GM12872 (cell line): ENCODE measurements around the gene CFAP100.

Experiments used
- TF ChIP-seq, protein P1 (sequence below): IDR thresholded peaks from 3 replicates; pipeline ENCODE4 v1.5.1; 2011; ENCODE audit warnings: low read depth, mild to moderate bottlenecking, low read length, moderate library complexity; ENCODE audit not compliant: insufficient read depth

Gene CFAP100

DNA sequence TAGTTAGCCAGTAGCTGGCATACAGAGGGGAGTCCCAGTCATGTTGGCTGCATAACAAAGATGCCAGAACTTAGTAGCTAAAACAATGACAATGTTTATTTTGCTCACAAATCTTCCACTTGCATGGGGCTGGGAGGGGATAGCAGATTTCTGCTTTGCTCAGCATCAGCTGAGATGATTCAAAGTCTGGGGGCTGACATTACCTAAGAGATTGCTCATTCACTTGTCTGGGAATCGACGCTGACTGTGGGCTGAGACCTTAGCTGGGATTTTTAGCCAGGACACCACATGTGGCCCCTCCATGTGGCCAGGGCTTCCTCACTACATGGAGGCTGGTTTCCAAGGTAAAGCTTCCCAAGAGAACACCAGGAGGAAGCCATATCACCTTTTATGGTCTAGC is 12.7 kb upstream of the CFAP100 start:
- TF ChIP-seq, protein P1, sequence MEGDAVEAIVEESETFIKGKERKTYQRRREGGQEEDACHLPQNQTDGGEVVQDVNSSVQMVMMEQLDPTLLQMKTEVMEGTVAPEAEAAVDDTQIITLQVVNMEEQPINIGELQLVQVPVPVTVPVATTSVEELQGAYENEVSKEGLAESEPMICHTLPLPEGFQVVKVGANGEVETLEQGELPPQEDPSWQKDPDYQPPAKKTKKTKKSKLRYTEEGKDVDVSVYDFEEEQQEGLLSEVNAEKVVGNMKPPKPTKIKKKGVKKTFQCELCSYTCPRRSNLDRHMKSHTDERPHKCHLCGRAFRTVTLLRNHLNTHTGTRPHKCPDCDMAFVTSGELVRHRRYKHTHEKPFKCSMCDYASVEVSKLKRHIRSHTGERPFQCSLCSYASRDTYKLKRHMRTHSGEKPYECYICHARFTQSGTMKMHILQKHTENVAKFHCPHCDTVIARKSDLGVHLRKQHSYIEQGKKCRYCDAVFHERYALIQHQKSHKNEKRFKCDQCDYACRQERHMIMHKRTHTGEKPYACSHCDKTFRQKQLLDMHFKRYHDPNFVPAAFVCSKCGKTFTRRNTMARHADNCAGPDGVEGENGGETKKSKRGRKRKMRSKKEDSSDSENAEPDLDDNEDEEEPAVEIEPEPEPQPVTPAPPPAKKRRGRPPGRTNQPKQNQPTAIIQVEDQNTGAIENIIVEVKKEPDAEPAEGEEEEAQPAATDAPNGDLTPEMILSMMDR = no peak

DNA sequence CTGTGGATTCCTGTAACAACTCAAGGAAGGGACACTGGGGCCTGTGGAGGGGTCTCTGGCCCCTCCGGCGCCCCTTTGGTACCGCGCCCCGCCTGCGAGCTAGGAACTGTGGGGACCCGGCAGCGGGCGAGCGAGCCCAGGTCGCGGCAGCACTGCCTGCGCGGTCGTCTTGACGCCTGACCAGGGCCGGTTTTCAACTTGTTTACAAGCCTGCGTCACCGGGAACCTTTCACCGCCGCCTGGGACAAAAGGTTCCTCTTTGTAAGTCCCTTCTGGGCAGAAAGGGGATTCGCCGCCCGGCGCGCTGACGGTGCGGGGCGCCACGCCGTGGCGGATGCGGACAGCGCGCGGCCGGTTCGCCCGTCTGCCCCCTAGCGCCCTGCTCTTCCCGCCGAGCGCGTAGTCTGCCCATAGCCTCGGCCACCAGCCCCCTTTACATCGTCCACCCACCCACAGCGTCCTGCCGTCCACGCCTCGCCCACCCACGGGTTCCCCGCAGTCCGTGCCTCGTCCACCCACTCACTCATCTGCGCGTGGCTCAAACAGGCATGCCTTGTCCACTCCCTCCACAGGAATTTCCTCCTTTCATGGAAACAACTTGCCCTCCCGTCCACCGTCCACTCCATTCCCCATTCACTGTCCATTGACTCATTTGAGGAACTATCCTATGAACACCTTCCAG is 5.5 kb upstream of the CFAP100 start:
- TF ChIP-seq, protein P1 = peak; percentile 87

DNA sequence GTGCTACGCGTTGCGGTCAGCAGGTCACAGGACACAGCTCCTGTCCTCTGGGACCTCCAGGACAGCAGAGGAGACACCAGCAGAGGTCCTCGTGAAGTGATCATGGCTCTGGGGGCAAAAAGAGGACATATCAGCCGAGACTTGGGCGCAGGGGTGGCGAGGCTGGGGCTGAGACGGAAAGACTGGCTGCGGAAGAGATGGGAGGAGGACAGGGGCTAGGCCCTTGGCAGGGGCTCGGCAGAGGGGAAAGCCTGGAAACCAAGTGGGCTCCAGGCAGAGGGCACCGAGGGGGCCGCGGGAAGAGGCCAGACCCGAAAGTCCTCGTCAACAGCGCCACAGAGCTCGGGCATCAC is 4.9 kb upstream of the CFAP100 start:
- TF ChIP-seq, protein P1 = no peak

DNA sequence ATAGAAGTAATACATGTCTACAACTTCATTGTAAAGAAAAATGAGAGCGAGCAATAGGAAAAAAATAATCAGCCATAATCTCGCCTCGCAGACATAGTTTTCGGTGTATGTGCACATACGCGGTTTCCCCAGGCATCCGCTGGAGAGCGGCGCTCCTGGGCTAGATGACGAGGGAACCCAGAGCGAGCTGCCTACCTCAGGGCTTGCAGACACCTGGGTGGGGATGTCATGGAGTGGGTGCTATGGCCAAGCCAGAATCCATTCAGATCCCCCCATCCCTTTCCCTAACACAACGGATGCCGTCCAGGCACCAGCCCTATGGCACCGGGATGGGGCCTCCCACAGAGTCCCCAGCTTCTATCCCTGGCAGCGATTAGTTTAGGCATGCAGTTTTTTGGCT is 4.5 kb upstream of the CFAP100 start:
- TF ChIP-seq, protein P1 = no peak

DNA sequence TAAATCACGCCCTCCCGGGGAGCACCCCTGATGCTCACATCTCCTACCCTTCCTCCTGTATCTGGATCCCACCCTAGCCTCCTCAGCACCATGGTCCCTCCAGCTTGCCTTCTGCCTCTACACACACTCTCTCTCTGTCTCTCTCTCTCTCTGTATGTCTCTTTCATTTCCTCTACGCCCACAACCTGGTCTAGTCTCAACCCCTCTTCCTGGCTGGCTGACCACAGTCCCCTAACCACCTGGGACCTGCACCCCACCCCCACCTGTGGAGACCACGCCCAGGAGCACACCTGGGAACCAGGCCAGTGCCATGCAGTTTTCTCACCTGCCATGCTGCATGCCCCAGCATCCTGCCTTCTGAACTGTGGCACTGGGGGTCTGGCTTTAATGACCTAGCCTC is 4.0 kb upstream of the CFAP100 start:
- TF ChIP-seq, protein P1 = no peak

DNA sequence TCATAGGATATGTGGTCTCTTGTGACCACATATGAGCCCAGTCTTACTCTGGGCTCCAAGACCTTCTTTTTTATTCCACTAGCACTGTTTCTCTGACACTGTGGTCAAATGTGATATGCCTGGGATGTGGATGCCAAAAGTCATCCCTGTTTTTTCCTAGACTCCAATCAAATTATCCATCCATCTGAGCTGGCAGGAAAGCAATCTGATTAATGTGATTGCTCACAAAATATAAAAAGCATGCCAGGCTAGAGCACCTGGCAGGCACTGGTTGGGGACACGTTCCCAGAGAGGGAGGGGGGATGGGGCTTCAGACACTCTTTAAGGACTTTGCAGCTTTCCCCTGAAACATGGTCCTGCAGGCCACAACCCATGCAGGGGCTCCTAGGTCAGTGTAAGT is 3.1 kb upstream of the CFAP100 start:
- TF ChIP-seq, protein P1 = no peak

DNA sequence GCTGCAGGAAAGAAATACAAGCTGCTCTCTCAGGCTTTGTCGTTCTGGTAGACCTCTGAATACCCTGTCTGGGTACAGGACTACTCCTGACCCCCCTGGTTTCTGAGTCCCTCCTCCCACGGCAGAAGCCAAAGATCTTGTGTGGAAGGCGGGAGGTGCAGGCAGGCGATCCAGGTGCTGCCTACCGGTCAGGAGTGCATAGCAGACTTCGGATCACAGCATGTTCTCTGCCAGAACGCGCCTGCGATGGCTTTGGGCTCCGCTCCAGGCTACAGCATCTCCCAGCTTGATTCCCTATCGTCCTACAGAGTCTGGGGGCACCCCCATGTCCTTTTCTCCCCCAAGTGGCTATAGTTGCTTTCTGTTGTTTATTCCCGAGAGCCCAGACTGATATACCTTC is 2.5 kb upstream of the CFAP100 start:
- TF ChIP-seq, protein P1 = no peak
